Measurements from ENCODE around the gene MFAP4.

MFAP4 gene

DNA sequence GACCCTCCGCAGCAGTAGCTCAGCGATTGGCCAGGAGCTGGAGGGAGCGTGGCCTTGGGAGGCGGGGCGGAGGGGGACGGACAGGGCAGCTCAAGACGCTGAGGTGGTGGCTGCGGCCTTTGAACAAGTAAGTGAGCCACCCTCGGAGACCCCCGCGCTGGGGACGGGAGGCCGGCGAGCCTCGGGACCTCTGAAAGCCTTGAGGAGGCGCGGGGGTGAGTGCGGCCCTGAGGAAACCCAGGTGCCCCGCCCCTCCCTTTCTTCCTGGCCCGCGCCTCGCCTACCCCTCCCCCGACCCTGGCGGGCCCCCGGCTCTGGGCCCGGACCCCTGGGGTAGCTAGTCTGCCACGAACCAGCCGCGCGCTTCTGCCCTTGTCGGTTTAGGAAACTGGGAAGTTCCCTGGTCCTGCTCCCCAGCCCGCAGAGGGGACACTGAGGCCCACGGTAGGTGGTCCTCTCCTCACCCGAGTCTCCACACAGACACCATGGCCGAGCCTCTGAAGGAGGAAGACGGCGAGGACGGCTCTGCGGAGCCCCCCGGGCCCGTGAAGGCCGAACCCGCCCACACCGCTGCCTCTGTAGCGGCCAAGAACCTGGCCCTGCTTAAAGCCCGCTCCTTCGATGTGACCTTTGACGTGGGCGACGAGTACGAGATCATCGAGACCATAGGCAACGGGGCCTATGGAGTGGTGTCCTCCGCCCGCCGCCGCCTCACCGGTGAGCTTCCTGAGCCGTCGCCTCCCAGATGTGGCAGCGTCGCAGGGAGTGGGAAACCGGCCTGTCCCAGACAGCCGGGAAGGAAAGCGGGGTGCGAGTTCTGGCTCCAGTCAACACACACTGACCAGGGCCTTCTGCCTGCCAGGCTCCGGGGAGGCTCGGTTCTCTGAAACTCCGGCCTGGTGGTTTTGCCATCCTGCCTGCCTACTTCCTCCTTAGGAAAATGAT lies 8.3 kb downstream of the MFAP4 start, which contains the start of gene MAPK7:
TSS of gene MAPK7 (plus strand) at position 83 of the 945 bp plus-strand sequence. CDS start at position 486, 403 bp downstream.
- no peaks in the 10 kb centered on the region for H3K9me3 ChIP-seq (ENCODE audit: control insufficient read depth, insufficient read depth, low read depth, low read length)
- peak within 1 kb of the TSS; percentile 80 for H3K4me3 ChIP-seq (ENCODE audit: low read depth, low read length)
- peaks cover 18 to 46% of the 10 kb centered on the region in 2 experiments; a peak in 2 of 3 replicates for H3K36me3 ChIP-seq (ENCODE audit: control insufficient read depth in 2 of 2, insufficient read depth in 1 of 2, low read length in 2 of 2)
- CTCF ChIA-PET, result interaction anchor here (0.6 to 3.9 kb wide), 5 partner anchors 13 to 427 kb away, joined by 4 to 33 read pairs (median 7); partner anchors contain the start of gene B9D1
- POLR2A ChIA-PET, result interaction anchor here (0.6 to 2.5 kb wide), 29 partner anchors 9 to 777 kb away, joined by 3 to 57 read pairs (median 4); partner anchors contain the start of genes ALDH3A2, B9D1, MFAP4 and RNF112
- peak within 1 kb of the TSS; percentile 72 for H3K27ac ChIP-seq (ENCODE audit: extremely low read depth, low read depth, low read length)
- H3K4me1 ChIP-seq (ENCODE audit: control insufficient read depth, insufficient read depth, low read length), result peaks cover 8% of the 10 kb centered on the region
- no peak for TF ChIP-seq ZNF155 (tag by site-specific recombination; IDR thresholded peaks at IDR 0.05)
- no peak for TF ChIP-seq ZNF266 (tag by site-specific recombination; IDR thresholded peaks at IDR 0.05; ENCODE audit: low read depth)
- TF ChIP-seq YY2 (tag by site-specific recombination; IDR thresholded peaks at IDR 0.05), result no peak
- TF ChIP-seq ZNF350 (tag by site-specific recombination; IDR thresholded peaks at IDR 0.05), result no peak
- TF ChIP-seq, protein P1, sequence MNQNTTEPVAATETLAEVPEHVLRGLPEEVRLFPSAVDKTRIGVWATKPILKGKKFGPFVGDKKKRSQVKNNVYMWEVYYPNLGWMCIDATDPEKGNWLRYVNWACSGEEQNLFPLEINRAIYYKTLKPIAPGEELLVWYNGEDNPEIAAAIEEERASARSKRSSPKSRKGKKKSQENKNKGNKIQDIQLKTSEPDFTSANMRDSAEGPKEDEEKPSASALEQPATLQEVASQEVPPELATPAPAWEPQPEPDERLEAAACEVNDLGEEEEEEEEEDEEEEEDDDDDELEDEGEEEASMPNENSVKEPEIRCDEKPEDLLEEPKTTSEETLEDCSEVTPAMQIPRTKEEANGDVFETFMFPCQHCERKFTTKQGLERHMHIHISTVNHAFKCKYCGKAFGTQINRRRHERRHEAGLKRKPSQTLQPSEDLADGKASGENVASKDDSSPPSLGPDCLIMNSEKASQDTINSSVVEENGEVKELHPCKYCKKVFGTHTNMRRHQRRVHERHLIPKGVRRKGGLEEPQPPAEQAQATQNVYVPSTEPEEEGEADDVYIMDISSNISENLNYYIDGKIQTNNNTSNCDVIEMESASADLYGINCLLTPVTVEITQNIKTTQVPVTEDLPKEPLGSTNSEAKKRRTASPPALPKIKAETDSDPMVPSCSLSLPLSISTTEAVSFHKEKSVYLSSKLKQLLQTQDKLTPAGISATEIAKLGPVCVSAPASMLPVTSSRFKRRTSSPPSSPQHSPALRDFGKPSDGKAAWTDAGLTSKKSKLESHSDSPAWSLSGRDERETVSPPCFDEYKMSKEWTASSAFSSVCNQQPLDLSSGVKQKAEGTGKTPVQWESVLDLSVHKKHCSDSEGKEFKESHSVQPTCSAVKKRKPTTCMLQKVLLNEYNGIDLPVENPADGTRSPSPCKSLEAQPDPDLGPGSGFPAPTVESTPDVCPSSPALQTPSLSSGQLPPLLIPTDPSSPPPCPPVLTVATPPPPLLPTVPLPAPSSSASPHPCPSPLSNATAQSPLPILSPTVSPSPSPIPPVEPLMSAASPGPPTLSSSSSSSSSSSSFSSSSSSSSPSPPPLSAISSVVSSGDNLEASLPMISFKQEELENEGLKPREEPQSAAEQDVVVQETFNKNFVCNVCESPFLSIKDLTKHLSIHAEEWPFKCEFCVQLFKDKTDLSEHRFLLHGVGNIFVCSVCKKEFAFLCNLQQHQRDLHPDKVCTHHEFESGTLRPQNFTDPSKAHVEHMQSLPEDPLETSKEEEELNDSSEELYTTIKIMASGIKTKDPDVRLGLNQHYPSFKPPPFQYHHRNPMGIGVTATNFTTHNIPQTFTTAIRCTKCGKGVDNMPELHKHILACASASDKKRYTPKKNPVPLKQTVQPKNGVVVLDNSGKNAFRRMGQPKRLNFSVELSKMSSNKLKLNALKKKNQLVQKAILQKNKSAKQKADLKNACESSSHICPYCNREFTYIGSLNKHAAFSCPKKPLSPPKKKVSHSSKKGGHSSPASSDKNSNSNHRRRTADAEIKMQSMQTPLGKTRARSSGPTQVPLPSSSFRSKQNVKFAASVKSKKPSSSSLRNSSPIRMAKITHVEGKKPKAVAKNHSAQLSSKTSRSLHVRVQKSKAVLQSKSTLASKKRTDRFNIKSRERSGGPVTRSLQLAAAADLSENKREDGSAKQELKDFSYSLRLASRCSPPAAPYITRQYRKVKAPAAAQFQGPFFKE (tag by site-specific recombination; IDR thresholded peaks at IDR 0.05; ENCODE audit: borderline replicate concordance), result no peak; the same call in 1 of the 2 replicates
- TF ChIP-seq ZNF335 (tag by site-specific recombination; conservative IDR thresholded peaks at IDR 0.05), result peak; percentile 74; the same call in 1 of the 2 replicates
- no peak for TF ChIP-seq ZNF473 (tag by site-specific recombination; IDR thresholded peaks at IDR 0.05)
- TF ChIP-seq TSHZ1 (tag by site-specific recombination; IDR thresholded peaks at IDR 0.05; ENCODE audit: borderline replicate concordance), result no peak
- no peak; the same call in 1 of the 2 replicates for TF ChIP-seq ZBTB8A (tag by site-specific recombination; IDR thresholded peaks at IDR 0.05)
- no peak for TF ChIP-seq ZNF768 (tag by site-specific recombination; IDR thresholded peaks at IDR 0.05)
- TF ChIP-seq ZBTB49 (tag by site-specific recombination; IDR thresholded peaks at IDR 0.05; ENCODE audit: low read depth), result no peak
- no peak for TF ChIP-seq MZF1 (tag by site-specific recombination; IDR thresholded peaks at IDR 0.05; ENCODE audit: borderline replicate concordance)
- no peak for TF ChIP-seq WT1 (tag by site-specific recombination; IDR thresholded peaks at IDR 0.05)
- no peak for TF ChIP-seq ZNF2 (tag by site-specific recombination; IDR thresholded peaks at IDR 0.05)
- TF ChIP-seq ZNF398 (tag by site-specific recombination; IDR thresholded peaks at IDR 0.05), result no peak
- TF ChIP-seq ZNF585B (tag by site-specific recombination; IDR thresholded peaks at IDR 0.05), result no peak
- no peak for TF ChIP-seq ZNF214 (tag by site-specific recombination; IDR thresholded peaks at IDR 0.05; ENCODE audit: borderline replicate concordance)
- no peak for TF ChIP-seq ZNF132 (tag by site-specific recombination; IDR thresholded peaks at IDR 0.05; ENCODE audit: borderline replicate concordance)
- TF ChIP-seq ZFP69B (tag by site-specific recombination; IDR thresholded peaks at IDR 0.05), result peak; percentile 62; the same call in 1 of the 2 replicates
- peak; percentile 44 for TF ChIP-seq GLIS1 (tag by site-specific recombination; IDR thresholded peaks at IDR 0.05)
- peak; percentile 4 for TF ChIP-seq FEZF1 (tag by site-specific recombination; IDR thresholded peaks at IDR 0.05)
- TF ChIP-seq ZNF501 (tag by site-specific recombination; IDR thresholded peaks at IDR 0.05), result no peak
- no peak for TF ChIP-seq ZBTB48 (tag by site-specific recombination; IDR thresholded peaks at IDR 0.05)
